OCI-LY1 (cell line): ENCODE data around the gene NRCAM.

ENCODE experiments used
- EZH2 ChIP-seq: fragments of 200-600 bp; sonication (generic), shearing (Covaris generic); IDR thresholded peaks from 2 replicates; pipeline ENCODE4 v1.8.0; 2017; ENCODE audit warnings: borderline replicate concordance, mixed run types, mild to moderate bottlenecking, antibody characterized with exemption, low read length, moderate library complexity, mixed read lengths
- TF ChIP-seq, protein P1 (sequence below): fragments of 200-600 bp; sonication (generic), shearing (Covaris generic); IDR thresholded peaks from 2 replicates; pipeline ENCODE4 v1.5.1; 2017; ENCODE audit warnings: mild to moderate bottlenecking, antibody characterized with exemption, low read length, moderate library complexity, mixed read lengths

DNA sequence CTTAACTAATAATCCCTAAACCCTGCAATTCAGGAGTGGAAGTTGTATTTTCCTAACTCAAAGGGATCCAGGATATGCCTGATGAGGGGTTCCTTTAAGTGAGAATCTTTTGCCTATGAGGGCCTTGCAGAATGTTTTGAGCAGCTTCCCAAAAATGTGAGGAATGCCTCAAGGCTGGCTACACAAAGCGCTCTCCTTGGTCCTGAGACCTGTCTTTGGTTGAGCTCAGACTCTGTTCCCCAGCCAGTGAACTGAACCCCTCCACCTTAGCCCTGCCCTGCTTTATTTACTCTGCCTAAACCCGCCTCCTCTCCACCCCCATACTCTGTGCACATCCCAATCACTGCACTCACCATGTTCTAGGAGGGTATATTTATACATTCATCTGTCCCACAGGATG is 108.6 kb downstream of the NRCAM start:
- no peak for TF ChIP-seq EZH2
- TF ChIP-seq, protein P1, sequence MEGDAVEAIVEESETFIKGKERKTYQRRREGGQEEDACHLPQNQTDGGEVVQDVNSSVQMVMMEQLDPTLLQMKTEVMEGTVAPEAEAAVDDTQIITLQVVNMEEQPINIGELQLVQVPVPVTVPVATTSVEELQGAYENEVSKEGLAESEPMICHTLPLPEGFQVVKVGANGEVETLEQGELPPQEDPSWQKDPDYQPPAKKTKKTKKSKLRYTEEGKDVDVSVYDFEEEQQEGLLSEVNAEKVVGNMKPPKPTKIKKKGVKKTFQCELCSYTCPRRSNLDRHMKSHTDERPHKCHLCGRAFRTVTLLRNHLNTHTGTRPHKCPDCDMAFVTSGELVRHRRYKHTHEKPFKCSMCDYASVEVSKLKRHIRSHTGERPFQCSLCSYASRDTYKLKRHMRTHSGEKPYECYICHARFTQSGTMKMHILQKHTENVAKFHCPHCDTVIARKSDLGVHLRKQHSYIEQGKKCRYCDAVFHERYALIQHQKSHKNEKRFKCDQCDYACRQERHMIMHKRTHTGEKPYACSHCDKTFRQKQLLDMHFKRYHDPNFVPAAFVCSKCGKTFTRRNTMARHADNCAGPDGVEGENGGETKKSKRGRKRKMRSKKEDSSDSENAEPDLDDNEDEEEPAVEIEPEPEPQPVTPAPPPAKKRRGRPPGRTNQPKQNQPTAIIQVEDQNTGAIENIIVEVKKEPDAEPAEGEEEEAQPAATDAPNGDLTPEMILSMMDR: no peak
